ENCODE measurements around the gene TAAR2. TPM values are rescaled to one million over a fixed set of nuclear protein-coding genes. Genes with fewer than 3 reads are reported as not detected.

Gene TAAR2
- total and polyA plus RNA-seq, 2 of the 13 experiments (the other 11 are each of a cell fraction or from before 2014, with no cell fraction given): not detected

- ChIA-PET CTCF (ENCODE audit: low intra/inter-chr PET ratio, low total read pairs) (no interaction called here), POLR2A (no interaction called here)
- Histone ChIP-seq H3K36me3 (replicated peaks in 1 of 2; ENCODE audit: control insufficient read depth in 1 of 2, insufficient read depth in 2 of 2, low read length in 2 of 2) (no peaks in the 10 kb centered on the region), H3K4me3 (replicated peaks in 1 of 3; ENCODE audit: insufficient read depth in 1 of 3, low read depth in 2 of 3, low read length in 3 of 3) (no peak overlapping the region), H3K4me2 (ENCODE audit: low read depth, low read length) (no peak overlapping the region), H3K9ac (ENCODE audit: insufficient read depth, low read depth, low read length) (no peak overlapping the region), H2AFZ (ENCODE audit: low read length) (no peak overlapping the region), H4K20me1 (ENCODE audit: insufficient read depth, low read length) (no peaks in the 10 kb centered on the region), H3K4me1 (ENCODE audit: insufficient read depth, low read length) (no peaks in the 10 kb centered on the region), H3K27me3 (ENCODE audit: control insufficient read depth in 1 of 2, insufficient read depth in 2 of 2, low read length in 2 of 2) (0 out of 5 replicates have a peak, but pooled peaks cover 0 to 4% of the 10 kb centered on the region in 2 experiments), H3K27ac (ENCODE audit: extremely low read length, insufficient read depth, low read length) (no peak overlapping the region), H3K9me3 (ENCODE audit: low read length) (no peaks in the 10 kb centered on the region), H3K79me2 (ENCODE audit: insufficient read depth, low read length) (no peaks in the 10 kb centered on the region)
- TF ChIP-seq ZFP36L1 (CRISPR knock-in tag; IDR thresholded peaks at IDR 0.05) (no peak), ZFP1 (CRISPR knock-in tag; IDR thresholded peaks at IDR 0.05) (no peak), EZH2 (conservative IDR thresholded peaks at IDR 0.05; ENCODE audit: low read depth, low read length) (no peak)
- BruUV-seq (replicated peaks): no TSS peak
- ATAC-seq (no peak), FAIRE-seq (no peak), DNase-seq (ENCODE audit: low spot score) (no peak)
- 24% methylated on average over 2 of the region's 2 CpGs for WGBS (ENCODE audit: low lambda C conversion rate)
- in situ Hi-C loops (cut with HindIII; ENCODE audit: extremely low pct_ligation_motif_present, low pct_unique_long_range_greater_than_20kb) (no loop called here), intact Hi-C loops (cut with micrococcal nuclease; ENCODE audit: unreplicated experiment) (no loop called here)
Observed at GRCh38 chr6:132648828-132649227, 24.8 kb upstream of the TAAR2 start.

- no TSS peak for BruUV-seq (replicated peaks)
- Histone ChIP-seq H3K36me3 (replicated peaks in 1 of 2; ENCODE audit: control insufficient read depth in 1 of 2, insufficient read depth in 2 of 2, low read length in 2 of 2) (no peaks in the 10 kb centered on the region), H3K27me3 (ENCODE audit: control insufficient read depth in 1 of 2, insufficient read depth in 2 of 2, low read length in 2 of 2) (0 out of 5 replicates have a peak, but pooled peaks cover 0 to 4% of the 10 kb centered on the region in 2 experiments), H3K9ac (ENCODE audit: insufficient read depth, low read depth, low read length) (no peak overlapping the region), H3K9me3 (ENCODE audit: low read length) (no peaks in the 10 kb centered on the region), H3K27ac (ENCODE audit: extremely low read length, insufficient read depth, low read length) (no peak overlapping the region), H3K4me1 (ENCODE audit: insufficient read depth, low read length) (no peaks in the 10 kb centered on the region), H3K79me2 (ENCODE audit: insufficient read depth, low read length) (no peaks in the 10 kb centered on the region), H3K4me3 (replicated peaks in 1 of 3; ENCODE audit: insufficient read depth in 1 of 3, low read depth in 2 of 3, low read length in 3 of 3) (no peak overlapping the region), H3K4me2 (ENCODE audit: low read depth, low read length) (no peak overlapping the region), H2AFZ (ENCODE audit: low read length) (no peak overlapping the region), H4K20me1 (ENCODE audit: insufficient read depth, low read length) (no peaks in the 10 kb centered on the region)
- in situ Hi-C loops (cut with HindIII; ENCODE audit: extremely low pct_ligation_motif_present, low pct_unique_long_range_greater_than_20kb) (no loop called here), intact Hi-C loops (cut with micrococcal nuclease; ENCODE audit: unreplicated experiment) (no loop called here)
- 32% methylated on average over 2 of the region's 2 CpGs for WGBS (ENCODE audit: low lambda C conversion rate)
- ChIA-PET POLR2A (no interaction called here), CTCF (ENCODE audit: low intra/inter-chr PET ratio, low total read pairs) (no interaction called here)
- no peak for FAIRE-seq
- no peak for ATAC-seq
- DNase-seq (ENCODE audit: low spot score): no peak
- TF ChIP-seq ZNF124 (CRISPR knock-in tag; IDR thresholded peaks at IDR 0.05) (no peak), KLF15 (CRISPR knock-in tag; IDR thresholded peaks at IDR 0.05; ENCODE audit: borderline replicate concordance) (no peak), HOXA7 (CRISPR knock-in tag; IDR thresholded peaks at IDR 0.05) (no peak), FOXO1 (CRISPR knock-in tag; IDR thresholded peaks at IDR 0.05) (no peak), ZNF777 (CRISPR knock-in tag; IDR thresholded peaks at IDR 0.05) (no peak), NONO (IDR thresholded peaks at IDR 0.05) (no peak), NONO (CRISPR knock-in tag; conservative IDR thresholded peaks at IDR 0.05) (no peak), ZNF484 (CRISPR knock-in tag; IDR thresholded peaks at IDR 0.05; ENCODE audit: borderline replicate concordance, low read depth) (no peak), ZSCAN25 (CRISPR knock-in tag; IDR thresholded peaks at IDR 0.05) (no peak), TBP (CRISPR knock-in tag; IDR thresholded peaks at IDR 0.05) (no peak), RAD51 (IDR thresholded peaks at IDR 0.05; ENCODE audit: borderline replicate concordance) (no peak), ZBTB38 (CRISPR knock-in tag; IDR thresholded peaks at IDR 0.05) (no peak), KLF16 (CRISPR knock-in tag; IDR thresholded peaks at IDR 0.05) (no peak), ZNF615 (CRISPR knock-in tag; IDR thresholded peaks at IDR 0.05; ENCODE audit: borderline replicate concordance) (no peak), ZSCAN30 (CRISPR knock-in tag; IDR thresholded peaks at IDR 0.05) (no peak)
Observed at GRCh38 chr6:132648356-132648755, 24.3 kb upstream of the TAAR2 start.
